NAMALWA (cell line): Measurements from ENCODE around the gene TEX11.
"Not testable (repeated sequence)": the region's sequence is repeated elsewhere in the genome, so short reads cannot be mapped to it uniquely, and the experiment has no call there.

Experiments used
- DNase-seq: peaks from one replicate; pipeline ENCODE4 v3.0.0-alpha.2; 2015; ENCODE audit warnings: low spot score

TEX11 gene

DNA sequence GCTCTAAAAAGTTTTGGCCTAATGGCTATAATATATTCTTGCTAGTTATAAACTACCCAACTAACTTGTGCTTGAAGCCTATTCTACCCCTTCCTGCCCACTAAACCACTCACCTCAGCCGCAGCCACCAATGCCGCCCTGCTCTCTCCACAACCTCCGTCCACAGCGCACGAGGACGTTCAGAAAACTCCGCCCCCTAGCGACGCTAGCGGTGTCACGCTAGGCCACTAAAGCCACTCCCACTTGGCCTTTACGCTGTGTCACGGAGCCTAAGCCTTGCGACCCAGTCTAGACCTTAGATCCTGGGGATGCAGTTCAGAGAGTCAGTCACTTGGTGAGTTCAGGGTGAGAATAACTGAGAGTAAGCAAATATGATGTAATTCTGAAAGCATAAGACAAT, at the start of gene TEX11:
TEX11 (minus strand) TSS at position 171 of the 400 bp plus-strand sequence. CDS start 922 bp downstream, outside the sequence.
- DNase-seq: no peak

DNA sequence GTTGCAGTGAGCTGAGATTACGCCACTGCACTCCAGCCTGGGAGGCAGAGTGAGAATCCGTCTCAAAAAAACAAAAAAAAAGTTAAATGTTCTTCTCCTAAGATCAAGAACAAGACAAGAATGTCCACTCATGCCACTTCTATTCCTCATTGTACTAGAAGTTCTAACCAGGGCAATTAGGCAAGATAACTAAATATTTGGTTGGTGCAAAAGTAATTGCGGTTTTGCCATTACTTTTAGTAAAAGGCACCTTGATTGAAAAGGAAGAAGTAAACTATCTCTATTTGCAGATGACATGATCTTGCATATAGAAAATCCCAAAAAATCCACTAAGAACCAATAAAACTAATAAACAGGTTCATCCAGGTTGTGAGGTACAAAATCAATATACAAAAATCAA, 46.4 kb upstream of the TEX11 start:
- DNase-seq: no peak

DNA sequence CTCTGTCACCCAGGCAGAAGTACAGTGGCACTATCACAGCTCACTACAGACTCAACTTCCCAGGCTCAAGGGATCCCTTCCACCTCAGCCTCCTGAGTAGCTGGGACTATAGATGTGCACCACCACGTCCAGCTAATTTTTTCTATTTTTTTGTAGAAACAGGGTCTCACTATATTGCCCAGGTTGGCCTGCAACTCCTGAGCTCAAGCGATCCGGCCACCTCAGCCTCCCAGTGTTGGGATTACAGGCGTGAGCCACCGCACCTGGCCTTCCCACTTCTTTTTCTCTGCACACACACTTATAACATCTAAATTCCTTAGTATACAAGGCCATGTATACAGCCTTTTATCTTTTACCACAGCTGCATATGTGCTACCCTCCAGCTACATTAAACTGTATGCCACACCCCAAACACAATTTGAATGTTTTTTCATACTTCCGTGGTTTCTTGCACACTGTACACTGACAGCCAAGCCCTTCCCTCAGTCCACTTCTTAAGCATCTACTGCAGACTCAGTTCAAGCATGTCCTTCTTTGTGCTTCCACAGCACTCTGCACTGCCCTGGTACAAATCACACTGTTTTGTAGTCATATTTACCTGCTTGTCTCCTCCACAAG, 15.9 kb upstream of the TEX11 start:
- DNase-seq: no peak

GRCh38 chrX:70922774-70923473, 14.4 kb upstream of the TEX11 start:
- DNase-seq: no peak

GRCh38 chrX:70921709-70922352, 13.3 kb upstream of the TEX11 start:
- DNase-seq: no peak

DNA sequence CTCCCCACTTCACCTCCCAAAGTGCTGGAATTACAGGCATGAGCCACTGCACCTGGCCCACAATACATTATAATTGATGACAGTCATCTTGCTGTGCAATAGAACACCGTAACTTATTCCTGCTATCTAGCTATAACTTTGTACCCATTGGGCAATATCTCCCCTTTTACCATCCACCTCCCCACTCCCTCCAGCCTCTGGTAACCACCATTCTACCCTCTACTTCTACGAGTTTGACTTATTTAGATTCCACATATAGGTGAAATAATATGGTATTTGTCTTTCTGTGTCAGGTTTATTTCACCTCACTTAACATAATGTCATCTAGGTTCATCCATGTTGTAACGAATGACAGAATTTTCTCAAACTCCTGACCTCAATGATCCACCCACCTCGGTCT, 8.2 kb upstream of the TEX11 start:
- DNase-seq: no peak

- DNase-seq: no peak
Measured at GRCh38 chrX:70907900-70908299, 611 bp downstream of the TEX11 start.

DNA sequence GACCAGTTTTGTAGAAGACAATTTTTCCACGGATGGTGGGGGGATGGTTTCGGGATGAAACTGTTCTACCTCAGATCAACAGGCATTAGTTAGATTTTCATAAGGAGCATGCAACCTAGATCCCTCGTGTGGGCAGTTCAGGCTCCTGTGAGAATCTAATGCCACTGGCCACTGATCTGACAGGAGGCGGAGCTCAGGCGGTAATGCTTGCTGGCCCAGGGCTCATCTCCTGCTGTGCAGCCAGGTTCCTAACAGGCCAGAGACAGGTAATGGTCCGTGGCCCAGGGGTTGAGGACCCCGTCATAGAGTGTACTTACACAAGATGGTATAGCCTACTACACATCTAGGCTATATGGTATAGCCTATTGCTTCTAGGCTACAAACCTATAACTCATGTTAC, 7.0 kb downstream of the TEX11 start:
- no peak for DNase-seq

DNA sequence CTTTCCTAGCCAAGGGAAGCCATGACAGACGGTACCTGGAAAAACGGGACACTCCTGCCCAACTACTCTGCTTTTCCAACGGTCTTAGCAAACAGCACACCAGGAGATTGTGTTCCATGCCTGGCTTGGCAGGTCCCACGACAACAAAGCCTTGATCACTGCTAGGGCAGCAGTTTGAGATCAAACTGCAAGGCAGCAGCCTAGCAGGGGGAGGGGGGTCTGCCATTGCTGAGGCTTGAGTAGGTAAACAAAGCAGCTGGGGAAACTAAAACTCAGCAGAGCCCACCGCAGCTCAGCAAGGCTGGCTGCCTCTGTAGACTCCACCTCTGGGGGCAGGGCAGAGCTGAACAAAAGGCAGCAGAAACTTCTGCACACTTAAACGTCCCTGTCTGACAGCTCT, 18.1 kb downstream of the TEX11 start:
- DNase-seq: peak; percentile 1

GRCh38 chrX:70878902-70879301, 29.6 kb downstream of the TEX11 start:
- DNase-seq: no peak

- no peak for DNase-seq
Measured at GRCh38 chrX:70852294-70852693, 56.2 kb downstream of the TEX11 start.

DNA sequence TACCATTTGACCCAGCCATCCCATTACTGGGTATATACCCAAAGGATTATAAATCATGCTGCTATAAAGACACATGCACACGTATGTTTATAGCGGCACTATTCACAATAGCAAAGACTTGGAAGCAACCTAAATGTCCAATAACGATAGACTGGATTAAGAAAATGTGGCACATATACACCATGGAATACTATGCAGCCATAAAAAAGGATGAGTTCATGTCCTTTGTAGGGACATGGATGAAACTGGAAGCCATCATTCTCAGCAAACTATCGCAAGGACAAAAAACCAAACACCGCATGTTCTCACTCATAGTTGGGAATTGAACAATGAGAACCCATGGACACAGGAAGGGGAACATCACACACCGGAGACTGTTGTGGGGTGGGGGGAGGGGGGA, 64.4 kb downstream of the TEX11 start:
- not testable (repeated sequence) for DNase-seq

DNA sequence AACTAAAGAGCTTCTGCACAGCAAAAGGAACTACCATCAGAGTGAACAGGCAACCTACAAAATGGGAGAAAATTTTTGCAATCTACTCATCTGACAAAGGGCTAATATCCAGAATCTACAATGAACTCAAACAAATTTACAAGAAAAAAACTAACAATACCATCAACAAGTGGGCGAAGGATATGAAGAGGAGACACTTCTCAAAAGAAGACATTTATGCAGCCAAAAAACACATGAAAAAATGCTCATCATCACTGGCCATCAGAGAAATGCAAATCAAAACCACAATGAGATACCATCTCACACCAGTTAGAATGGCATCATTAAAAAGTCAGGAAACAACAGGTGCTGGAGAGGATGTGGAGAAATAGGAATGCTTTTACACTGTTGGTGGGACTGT, 64.9 kb downstream of the TEX11 start:
- DNase-seq: not testable (repeated sequence)

GRCh38 chrX:70834589-70834988, 73.9 kb downstream of the TEX11 start:
- no peak for DNase-seq

DNA sequence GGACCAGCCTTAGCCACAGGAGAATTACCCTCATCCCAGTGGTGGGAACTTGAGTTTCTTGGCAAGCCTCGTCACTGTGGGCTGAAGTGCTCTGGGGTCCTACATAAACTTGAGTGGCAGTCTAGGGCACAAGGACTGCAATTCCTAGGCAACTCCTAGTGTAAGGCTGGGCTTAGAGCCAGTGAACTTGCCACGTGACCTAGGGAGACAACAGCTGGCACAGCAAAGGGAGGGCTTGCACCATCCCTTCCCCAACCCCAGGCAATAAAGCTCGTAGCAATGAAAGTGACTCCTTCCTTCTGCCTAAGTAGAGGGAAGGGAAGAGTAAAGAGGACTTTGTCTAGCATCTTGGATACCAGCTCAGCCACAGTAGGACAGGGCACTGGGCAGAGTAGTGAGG, 81.8 kb downstream of the TEX11 start:
- no peak for DNase-seq

- DNase-seq: no peak
Measured at GRCh38 chrX:70825366-70825765, 83.1 kb downstream of the TEX11 start.

GRCh38 chrX:70808942-70809940, 99.3 kb downstream of the TEX11 start:
- no peak for DNase-seq

DNA sequence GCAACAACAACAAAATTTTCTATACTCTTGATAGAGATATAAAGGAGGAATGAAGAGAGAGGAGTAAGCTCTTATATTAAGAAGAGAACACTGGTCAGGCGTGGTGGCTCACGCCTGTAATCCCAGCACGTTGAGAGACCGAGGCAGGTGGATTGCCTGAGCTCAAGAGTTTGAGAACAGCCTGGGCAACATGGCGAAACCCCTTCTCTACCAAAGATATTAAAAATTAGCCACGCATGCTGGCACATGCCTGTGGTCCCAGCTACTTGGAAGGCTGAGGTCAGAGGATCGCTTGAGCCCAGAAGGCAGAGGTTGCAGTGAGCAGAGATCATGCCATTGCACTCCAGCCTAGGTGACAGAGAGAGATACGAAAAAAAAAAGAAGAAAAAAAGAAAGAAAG, 102.4 kb downstream of the TEX11 start:
- no peak for DNase-seq

DNA sequence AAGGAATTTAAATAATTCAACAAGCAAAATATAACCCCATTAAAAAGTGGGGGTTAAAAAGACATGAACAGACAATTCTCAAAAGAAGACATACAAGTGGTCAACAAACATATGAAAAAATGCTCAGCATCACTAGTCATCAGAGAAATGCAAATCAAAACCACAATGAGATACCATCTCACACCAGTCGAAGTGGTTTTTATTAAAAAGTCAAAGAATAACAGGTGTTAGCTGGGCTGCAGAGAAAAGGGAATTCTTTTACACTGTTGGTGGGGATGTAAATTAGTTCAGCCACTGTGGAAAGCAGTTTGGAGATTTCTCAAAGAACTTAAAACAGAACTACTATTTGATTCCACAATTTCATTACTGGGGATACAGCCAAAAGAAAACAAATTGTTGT, 111.8 kb downstream of the TEX11 start:
- peak; percentile 0 for DNase-seq

DNA sequence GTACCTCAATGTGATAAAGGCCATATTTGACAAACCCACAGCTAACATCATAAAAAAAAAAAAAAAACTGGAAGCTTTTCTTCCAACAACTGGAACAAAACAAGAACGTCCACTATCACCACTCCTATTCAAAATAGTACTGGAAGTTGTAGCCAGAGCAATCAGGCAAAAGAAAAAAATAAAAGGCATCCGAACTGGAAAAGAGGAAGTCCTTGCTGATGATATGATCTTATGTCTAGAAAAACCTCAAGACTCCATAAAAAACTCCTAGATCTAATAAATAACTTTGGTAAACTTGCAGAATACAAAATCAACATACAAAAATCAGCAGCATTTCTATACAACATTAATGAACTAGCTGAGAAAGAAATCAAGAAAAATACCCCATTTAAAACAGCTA, 134.3 kb downstream of the TEX11 start:
- no peak for DNase-seq

GRCh38 chrX:70769659-70770227, 138.8 kb downstream of the TEX11 start:
- DNase-seq: peak; percentile 22

GRCh38 chrX:70762285-70762684, 146.2 kb downstream of the TEX11 start:
- no peak for DNase-seq
